ENCODE data around the gene CYP27B1. TPM values are rescaled to one million over a fixed set of nuclear protein-coding genes. Genes with fewer than 3 reads are reported as not detected.

Gene CYP27B1
- polyA plus RNA-seq, 3 donors: 3.0 to 4.2 TPM; not detected in 1

GRCh38 chr12:57771873-57772428, 5.1 kb upstream of the CYP27B1 start, which contains the start of gene METTL1:
TSS of gene METTL1 (minus strand) at chr12:57772105. CDS start at chr12:57772083, 22 bp downstream.
- H3K27ac ChIP-seq (ENCODE audit: low read depth, low read length): peak within 1 kb of the TSS; percentile 59
- WGBS, 3 donors: 0 to 1% (median 1%) methylated on average over 28 of the region's 28 CpGs

GRCh38 chr12:57771236-57771872, 4.5 kb upstream of the CYP27B1 start:
- H3K27ac ChIP-seq (ENCODE audit: low read depth, low read length): peak overlapping the region; percentile 59
- 3% methylated on average over 16 of the region's 16 CpGs for whole genome bisulfite sequencing, 3 donors

DNA sequence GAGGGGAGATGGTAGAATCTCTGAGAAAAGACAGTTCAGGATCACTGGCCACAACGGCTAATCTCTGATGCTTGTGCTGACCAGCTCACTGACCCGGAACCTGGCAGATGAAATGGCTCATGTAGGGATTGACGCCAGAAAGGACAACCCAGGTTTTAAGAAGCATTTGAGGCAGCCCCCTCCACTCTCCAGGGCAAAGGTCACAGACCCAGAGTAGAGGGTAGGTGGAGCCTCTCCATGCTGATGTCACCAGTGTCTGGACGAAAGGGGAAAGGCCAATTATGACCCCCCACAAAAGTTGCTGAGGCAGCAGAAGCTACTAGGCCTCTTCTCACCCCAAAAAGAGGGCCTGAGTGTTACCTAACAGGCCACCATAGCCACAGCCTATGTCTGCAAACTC, 3.9 kb upstream of the CYP27B1 start:
- 85 to 92% (median 87%) methylated on average over 4 of the region's 4 CpGs for WGBS, 3 donors

DNA sequence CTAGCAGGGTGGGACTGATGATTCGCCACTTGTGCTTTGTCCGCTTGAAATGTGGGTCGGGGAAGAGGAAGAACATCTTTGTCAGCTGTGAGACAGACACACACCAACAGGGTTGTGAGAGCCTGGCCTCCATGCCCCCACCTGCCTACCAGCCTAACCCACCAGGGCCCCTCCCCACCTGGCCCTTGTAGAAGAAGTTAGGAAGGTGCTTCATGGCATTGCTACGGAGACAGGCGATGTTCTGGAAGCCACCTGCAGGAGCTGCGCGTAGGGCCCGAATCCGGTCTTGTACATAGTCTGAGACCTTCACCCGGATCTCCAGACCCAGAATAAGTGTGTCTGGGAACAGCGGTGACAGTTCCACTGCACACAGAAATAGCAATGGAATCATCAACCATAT, 2.7 kb upstream of the CYP27B1 start:
- H3K27ac ChIP-seq (ENCODE audit: low read depth, low read length): no peak overlapping the region
- 95 to 98% (median 96%) methylated on average over 11 of the region's 11 CpGs for WGBS, 3 donors

More for the DNA sequence above, 3.9 kb upstream of the CYP27B1 start:
- no peak overlapping the region for H3K27ac ChIP-seq (ENCODE audit: low read depth, low read length)

- 88 to 94% (median 93%) methylated on average over 3 of the region's 3 CpGs for WGBS, 3 donors
- H3K27ac ChIP-seq (ENCODE audit: low read depth, low read length): no peak overlapping the region
Observed at GRCh38 chr12:57767876-57768275, 998 bp upstream of the CYP27B1 start.

DNA sequence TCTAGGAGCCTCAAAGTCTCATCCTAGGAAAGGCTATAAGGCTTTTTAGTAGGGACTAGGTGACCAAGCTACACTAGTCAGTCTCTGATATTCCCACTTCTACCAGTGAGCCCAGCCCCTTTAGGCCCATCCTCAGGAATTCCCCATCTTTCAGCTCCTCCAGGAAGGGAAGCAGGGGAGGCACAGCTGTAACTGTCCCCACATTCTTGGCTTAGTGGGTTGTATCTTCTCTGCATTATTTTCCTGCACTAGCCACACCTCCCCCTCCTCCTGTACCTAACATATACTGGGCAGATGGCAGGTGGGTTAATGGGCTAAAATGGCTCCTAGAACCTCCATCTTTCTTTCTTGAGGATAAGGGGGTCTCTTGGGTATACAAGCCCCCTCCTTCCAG, 424 bp upstream of the CYP27B1 start:
- no peak overlapping the region for H3K27ac ChIP-seq (ENCODE audit: low read depth, low read length)

GRCh38 chr12:57765698-57766463, 997 bp downstream of the CYP27B1 start:
- H3K27ac ChIP-seq (ENCODE audit: low read depth, low read length): no peak overlapping the region
- WGBS, 3 donors: 1 to 4% (median 2%) methylated on average over 40 of the region's 40 CpGs

GRCh38 chr12:57765003-57765697, 1.7 kb downstream of the CYP27B1 start:
- WGBS, 3 donors: 0 to 2% (median 1%) methylated on average over 57 to 60 of the region's 60 CpGs
- no peak overlapping the region for H3K27ac ChIP-seq (ENCODE audit: low read depth, low read length)

- 7 to 18% (median 17%) methylated on average over 17 of the region's 17 CpGs for WGBS, 3 donors
- no peak overlapping the region for H3K27ac ChIP-seq (ENCODE audit: low read depth, low read length)
Observed at GRCh38 chr12:57764662-57765002, 2.2 kb downstream of the CYP27B1 start.

GRCh38 chr12:57763881-57764661, 2.8 kb downstream of the CYP27B1 start:
- WGBS, 3 donors: 70 to 81% (median 76%) methylated on average over 6 of the region's 6 CpGs
- H3K27ac ChIP-seq (ENCODE audit: low read depth, low read length): no peak overlapping the region

GRCh38 chr12:57762463-57762862, 4.4 kb downstream of the CYP27B1 start:
- H3K27ac ChIP-seq (ENCODE audit: low read depth, low read length): no peak overlapping the region
- 93 to 96% (median 94%) methylated on average over 2 of the region's 2 CpGs for WGBS, 3 donors

DNA sequence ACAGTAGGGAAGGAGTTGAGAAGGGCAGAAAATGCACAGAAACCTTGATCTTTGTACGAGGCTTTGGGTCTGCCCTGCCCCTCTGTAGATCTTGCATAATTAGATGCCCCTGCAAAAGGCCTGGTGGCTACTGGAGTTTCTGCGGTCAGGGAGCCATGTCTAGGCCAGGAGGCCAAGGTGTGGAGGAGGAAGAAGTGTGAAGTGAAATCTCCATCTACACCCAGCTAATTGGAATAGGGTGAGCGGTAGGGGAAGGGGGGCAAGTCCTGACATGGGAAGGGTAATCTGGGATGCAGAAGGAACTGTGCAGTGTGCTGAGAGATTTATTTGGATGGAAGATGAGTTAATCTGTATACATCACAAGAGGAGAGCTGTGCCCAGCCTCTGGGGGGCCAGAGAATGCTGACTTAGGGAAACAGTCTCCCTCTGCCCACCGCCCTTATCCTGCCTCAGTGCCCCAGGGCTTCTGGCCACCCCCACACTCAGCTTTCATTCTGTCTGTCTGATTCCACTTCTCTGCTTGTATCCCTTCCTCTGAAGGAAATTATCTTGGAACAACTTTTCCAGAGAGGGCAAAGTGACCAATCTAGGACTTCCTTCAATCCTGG, 5.4 kb downstream of the CYP27B1 start:
- H3K27ac ChIP-seq (ENCODE audit: low read depth, low read length): no peak overlapping the region
- whole genome bisulfite sequencing, 3 donors: 92 to 96% (median 94%) methylated on average over 4 of the region's 4 CpGs

GRCh38 chr12:57760347-57760982, 6.4 kb downstream of the CYP27B1 start:
- 89 to 93% (median 93%) methylated on average over 3 of the region's 3 CpGs for WGBS, 3 donors
- no peak overlapping the region for H3K27ac ChIP-seq (ENCODE audit: low read depth, low read length)

DNA sequence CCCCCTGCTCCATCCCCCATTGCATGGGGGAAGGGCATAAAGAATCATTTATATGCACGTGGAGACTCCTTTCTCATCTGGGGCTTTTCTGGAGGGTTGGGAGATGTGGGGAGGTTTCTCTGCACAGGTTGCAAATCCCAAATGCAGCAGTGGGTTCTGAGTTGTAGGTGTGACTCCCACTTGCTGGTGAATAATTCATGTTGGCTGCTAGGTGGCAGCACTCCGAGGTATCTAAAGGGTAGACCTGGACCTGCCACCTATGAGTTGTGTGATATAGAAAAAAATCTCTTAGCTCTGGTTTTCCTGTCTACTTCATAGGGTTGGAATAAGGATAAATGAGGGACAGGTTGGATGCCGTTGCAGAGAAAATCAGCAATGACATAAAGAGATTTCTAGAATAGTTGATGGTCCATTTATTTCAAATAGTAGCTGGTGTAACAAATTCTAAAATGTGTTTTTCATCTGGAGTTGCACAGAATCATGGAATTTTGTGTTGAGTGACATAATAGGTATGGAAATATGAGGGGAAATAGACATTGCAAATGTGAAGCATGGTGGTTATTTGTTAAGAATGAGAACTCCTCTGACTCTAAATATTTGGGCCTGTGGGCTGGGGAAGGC, 7.4 kb downstream of the CYP27B1 start:
- 22 to 45% (median 42%) methylated on average over 3 of the region's 3 CpGs for WGBS, 3 donors
- H3K27ac ChIP-seq (ENCODE audit: low read depth, low read length): no peak overlapping the region

DNA sequence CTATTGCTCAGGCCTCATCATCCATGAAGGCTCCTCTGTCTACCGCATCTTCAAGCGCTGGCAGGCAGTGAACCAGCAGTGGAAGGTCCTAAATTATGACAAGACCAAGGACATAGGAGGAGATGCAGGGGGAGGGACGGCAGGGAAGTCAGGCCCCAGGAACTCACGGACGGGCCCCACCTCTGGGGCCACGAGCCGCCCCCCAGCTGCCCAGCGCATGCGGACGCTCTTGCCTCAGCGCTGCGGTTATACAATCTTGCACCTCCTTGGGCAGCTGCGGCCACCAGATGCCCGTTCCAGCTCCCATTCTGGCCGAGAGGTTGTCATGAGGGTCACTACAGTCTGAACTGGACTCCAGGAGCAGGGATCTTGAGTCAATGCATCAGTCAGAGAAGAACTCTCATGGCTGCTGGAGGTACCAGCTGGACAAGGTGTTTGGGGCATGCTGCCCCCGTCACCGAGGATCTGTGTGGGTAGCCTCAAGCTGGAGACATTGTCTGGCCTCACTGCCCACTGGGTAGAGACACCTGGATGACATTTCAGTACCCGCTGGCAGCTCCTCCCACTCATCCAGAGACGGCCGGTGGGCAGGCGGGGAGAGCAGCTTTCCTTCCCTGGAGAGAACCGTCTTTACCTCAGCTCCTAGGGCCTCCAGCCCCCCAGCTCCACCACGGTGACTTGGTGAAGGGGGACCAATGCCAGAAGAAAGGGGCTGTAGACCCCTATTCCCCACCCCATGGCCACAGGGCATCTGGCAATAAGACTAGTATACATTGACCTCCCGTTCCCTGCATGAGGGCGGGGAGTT, 8.1 kb downstream of the CYP27B1 start:
- H3K27ac ChIP-seq (ENCODE audit: low read depth, low read length): no peak overlapping the region
- 91 to 97% (median 94%) methylated on average over 25 of the region's 25 CpGs for WGBS, 3 donors

- WGBS, 3 donors: 95 to 96% (median 95%) methylated on average over 4 of the region's 4 CpGs
- no peak overlapping the region for H3K27ac ChIP-seq (ENCODE audit: low read depth, low read length)
Observed at GRCh38 chr12:57757771-57758170, 9.1 kb downstream of the CYP27B1 start.
